Adrenal gland (tissue), 5 donors: ENCODE measurements around the gene SRM.

ENCODE experiments used
- CTCF ChIP-seq, 6 experiments: fragments of 450-650 bp in 4 of 6; fragments of 200-600 bp in 2 of 6; sonication (generic) in 1 of 6; IDR thresholded peaks; 1 replicate in 5 of 6; 2 replicates in 1 of 6; pipeline versions ENCODE4 v1.5.1 to v1.8.0; 2016 to 2021; ENCODE audit warnings: antibody characterized with exemption in 6 of 6, mild to moderate bottlenecking in 2 of 6, moderate library complexity in 1 of 6
- POLR2A ChIP-seq, 2 donors: fragments of 450-650 bp; IDR thresholded peaks; one replicate each; pipeline ENCODE4 v1.6.1; 2017; ENCODE audit warnings: antibody characterized with exemption in 2 of 2, mild to moderate bottlenecking in 2 of 2, moderate library complexity in 1 of 2
- donor health status: DM: no; HTN: no; CAD: no.

GRCh38 chr1:11061652-11062365, 2.0 kb upstream of the SRM start:
- TF ChIP-seq POLR2A (IDR thresholded peaks at IDR 0.05) (no peak), CTCF (IDR thresholded peaks at IDR 0.05) (no peak)
